Measurements from ENCODE around the gene SPZ1.
A peak's percentile ranks its signal among the peaks of the same experiment; 100 is the strongest.
"Not testable (repeated sequence)": the region's sequence is repeated elsewhere in the genome, so short reads cannot be mapped to it uniquely, and the experiment has no call there.

SPZ1 gene

GRCh38 chr5:80319702-80320101 is at the start of gene SPZ1:
Gene SPZ1 (plus strand): TSS chr5:80320002. CDS start chr5:80320216, 214 bp downstream.
- H3K4me3 ChIP-seq (ENCODE audit: low read depth, low read length) = no peak within 1 kb of the TSS
- TF ChIP-seq CTCF (IDR thresholded peaks at IDR 0.05; ENCODE audit: low read depth, low read length) = no peak

- not testable (repeated sequence) for H3K4me3 ChIP-seq (ENCODE audit: low read depth, low read length)
These were observed 49.3 kb upstream of the SPZ1 start for GRCh38 chr5:80270543-80270942.

- no peak overlapping the region for H3K4me3 ChIP-seq (ENCODE audit: low read depth, low read length)
- peak; percentile 44 for TF ChIP-seq CTCF (IDR thresholded peaks at IDR 0.05; ENCODE audit: low read depth, low read length)
These were observed 44.5 kb upstream of the SPZ1 start for GRCh38 chr5:80275347-80275746.

- no peak overlapping the region for H3K4me3 ChIP-seq (ENCODE audit: low read depth, low read length)
- no peak for TF ChIP-seq CTCF (IDR thresholded peaks at IDR 0.05; ENCODE audit: low read depth, low read length)
These were observed 43.6 kb upstream of the SPZ1 start for GRCh38 chr5:80276186-80276585.

- no peak for TF ChIP-seq CTCF (IDR thresholded peaks at IDR 0.05; ENCODE audit: low read depth, low read length)
- H3K4me3 ChIP-seq (ENCODE audit: low read depth, low read length) = no peak overlapping the region
These were observed 42.6 kb upstream of the SPZ1 start for GRCh38 chr5:80277191-80277590.

GRCh38 chr5:80282054-80282453 is 37.7 kb upstream of the SPZ1 start:
- TF ChIP-seq CTCF (IDR thresholded peaks at IDR 0.05; ENCODE audit: low read depth, low read length) = no peak
- no peak overlapping the region for H3K4me3 ChIP-seq (ENCODE audit: low read depth, low read length)

GRCh38 chr5:80283360-80283759 is 36.4 kb upstream of the SPZ1 start:
- TF ChIP-seq CTCF (IDR thresholded peaks at IDR 0.05; ENCODE audit: low read depth, low read length) = no peak
- no peak overlapping the region for H3K4me3 ChIP-seq (ENCODE audit: low read depth, low read length)

- TF ChIP-seq CTCF (IDR thresholded peaks at IDR 0.05; ENCODE audit: low read depth, low read length) = no peak
- no peak overlapping the region for H3K4me3 ChIP-seq (ENCODE audit: low read depth, low read length)
These were observed 35.1 kb upstream of the SPZ1 start for GRCh38 chr5:80284720-80285119.
